NK-92 (cell line): ENCODE data around the gene TMC2.

Source experiments
- DNase-seq: peaks from one replicate; lab custom pipeline; 2025; ENCODE audit not compliant: unreplicated experiment; lab: John Stamatoyannopoulos, UW

The TMC2 gene

GRCh38 chr20:2564406-2564805 is 28.0 kb downstream of the TMC2 start:
- no peak for DNase-seq

DNA sequence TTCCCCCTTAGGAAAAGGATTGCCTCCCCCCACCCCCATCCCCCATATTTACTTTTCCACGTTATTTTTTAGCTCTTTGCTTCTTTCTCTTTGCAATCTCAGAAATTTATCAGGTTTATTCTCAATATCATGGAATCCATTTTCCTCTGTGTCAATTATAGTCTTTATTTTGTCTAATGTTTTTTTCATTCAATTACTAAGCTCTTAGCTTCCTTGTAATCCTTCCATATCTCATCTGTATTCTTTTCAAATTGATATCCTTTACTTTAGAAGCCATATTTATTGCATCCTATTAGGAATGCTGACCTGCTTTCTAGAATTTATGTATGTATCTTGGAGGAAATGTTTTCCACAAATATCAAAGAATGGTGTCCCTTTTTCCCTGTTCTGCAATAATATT is 39.3 kb downstream of the TMC2 start:
- no peak for DNase-seq

DNA sequence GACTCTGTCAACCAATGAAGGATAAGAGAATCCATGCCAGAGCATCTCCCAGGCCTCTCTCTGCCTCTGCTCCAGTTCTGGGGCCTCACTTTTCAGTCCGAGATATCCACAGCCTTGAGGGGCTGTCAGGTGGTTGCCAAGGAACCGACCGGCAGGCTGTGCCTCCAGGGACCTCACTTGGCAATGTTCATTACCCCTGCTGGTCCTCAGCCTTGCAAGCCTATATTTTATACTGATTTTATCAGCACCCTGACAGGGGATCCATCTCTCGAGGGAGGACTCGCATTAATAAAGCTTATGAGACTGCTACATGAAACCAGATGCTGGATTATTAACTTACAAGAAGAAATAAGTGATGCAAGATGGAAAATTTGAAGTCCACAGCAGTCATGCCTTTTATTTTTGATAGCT is 39.9 kb downstream of the TMC2 start:
- no peak for DNase-seq

DNA sequence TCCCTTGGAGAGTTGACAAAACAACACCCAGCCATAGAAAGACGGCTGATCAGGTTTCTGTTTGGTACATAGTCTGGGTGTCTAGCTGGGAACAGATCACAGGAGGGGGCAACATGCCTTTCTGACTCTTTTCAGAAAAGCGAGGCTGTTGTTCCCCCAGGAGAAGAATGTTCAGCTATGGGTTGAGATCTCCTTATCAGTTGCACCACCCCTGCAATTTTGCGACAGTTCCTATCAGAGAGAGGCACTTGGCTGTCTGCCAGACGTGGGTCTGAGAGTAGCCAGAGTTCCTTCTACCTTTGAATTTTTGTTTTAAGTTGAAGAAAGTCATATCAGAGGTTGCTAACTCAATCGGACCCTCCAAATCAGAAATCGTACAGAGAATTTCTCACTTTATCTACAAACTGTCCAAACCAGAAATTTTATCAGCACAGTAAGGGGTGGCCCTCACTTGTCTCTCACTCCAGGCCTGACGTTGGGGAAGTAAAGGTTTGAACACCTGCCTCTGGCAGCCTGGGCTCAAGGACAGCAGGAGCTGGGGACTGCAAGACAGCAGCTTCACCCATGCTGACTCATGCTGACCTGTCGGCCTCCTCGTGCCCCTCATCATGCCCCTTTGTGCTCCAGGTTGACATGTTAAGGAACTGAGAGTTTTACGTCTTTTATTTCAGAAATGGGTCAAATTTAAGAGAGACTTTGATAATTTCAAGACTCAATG is 42.3 kb downstream of the TMC2 start:
- no peak for DNase-seq

- no peak for DNase-seq
These were observed 49.4 kb downstream of the TMC2 start for GRCh38 chr20:2585811-2586210.

DNA sequence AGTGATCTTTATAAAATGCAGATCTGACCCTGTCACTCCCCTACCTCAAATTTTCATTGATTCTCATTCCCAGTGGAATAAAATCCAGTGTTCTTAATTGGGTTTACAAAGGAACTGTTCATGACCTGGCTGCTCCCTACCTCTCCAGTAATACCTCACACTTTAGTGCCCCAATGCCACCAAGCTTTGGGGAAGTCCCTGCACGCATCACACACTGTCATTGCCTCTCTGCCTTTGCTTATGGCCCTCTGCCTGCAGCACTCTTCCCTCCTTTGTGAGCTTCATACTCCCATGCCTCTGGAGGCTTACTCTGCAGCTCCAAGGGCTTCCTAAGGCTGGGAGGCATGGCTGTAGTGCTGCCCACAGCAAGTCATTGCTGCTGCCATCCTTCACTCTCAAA is 57.4 kb downstream of the TMC2 start:
- DNase-seq: no peak

DNA sequence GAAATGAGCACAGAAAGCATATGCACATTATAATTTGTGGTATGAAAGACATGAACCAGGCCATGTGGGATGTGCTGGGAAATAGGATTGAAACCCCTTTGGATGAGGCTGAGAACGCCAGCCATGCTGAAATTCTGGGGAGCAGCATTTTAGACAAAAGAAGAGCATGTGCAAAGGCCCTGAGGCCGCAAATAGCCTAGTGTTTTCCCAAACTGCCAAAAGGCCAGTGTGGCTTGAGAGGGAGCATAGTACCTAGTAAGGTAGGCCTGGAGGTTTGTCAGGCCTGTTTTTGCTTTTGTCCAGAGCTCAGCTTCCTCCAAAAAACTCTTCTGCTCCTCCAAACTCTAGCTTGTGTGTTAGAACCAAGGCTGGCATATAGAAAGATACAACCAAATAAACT is 58.7 kb downstream of the TMC2 start:
- no peak for DNase-seq

GRCh38 chr20:2596673-2597279 is 60.4 kb downstream of the TMC2 start:
- DNase-seq: no peak

DNA sequence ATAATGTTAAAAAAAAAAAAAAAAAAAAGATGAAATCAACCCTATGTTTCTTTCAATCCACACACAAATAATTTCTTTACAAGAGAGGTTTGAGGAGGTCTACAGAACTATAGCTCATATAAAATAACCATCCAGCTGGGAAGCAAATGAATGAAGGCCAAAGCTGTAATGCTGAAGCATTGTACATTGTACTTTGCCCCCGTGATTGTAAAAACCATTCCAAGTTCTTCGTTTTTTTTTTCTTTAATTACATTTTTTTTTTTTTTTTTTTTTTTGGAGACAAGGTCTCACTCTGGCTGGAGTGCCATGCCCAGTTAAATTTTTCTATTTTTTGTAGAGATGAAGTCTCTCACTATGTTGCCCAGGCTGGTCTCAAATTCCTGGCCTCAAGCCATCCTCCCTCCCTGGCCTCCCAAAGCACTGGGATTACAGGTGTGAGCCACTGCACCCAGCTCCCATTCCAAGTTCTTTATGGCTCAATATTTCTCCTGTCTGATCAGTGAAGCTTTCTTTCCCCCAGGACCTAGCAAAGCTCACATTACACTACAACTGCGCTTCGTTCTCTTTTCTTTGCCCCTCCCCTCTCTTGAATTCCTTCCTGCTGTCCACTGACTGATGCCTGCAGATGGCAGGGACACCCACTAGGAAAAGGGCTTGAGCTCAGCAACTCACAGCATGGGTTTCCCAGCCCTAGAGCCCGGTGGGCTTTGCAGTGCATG is 63.1 kb downstream of the TMC2 start:
- no peak for DNase-seq

- DNase-seq: no peak
These were observed 65.8 kb downstream of the TMC2 start for GRCh38 chr20:2602046-2602735.

DNA sequence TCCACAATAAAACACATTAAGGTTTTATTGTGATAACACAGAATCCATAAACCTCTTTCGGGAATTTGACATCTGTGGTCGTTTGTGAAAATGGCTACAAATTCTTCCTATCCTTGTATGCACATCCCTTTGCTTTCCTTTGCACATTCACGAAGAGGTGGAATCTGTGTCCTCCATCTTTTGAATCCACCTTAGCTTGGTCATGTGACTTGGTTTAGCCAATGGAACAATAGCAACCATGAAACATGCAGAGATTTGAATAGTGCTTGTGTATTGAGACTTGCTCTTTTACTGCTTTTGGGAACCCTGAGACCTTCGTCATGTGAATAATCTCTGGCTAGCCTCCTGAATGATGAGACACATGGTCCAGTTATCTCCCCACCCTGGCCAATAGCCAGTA is 66.4 kb downstream of the TMC2 start:
- DNase-seq: no peak

GRCh38 chr20:2603816-2604505 is 67.6 kb downstream of the TMC2 start:
- no peak for DNase-seq

DNA sequence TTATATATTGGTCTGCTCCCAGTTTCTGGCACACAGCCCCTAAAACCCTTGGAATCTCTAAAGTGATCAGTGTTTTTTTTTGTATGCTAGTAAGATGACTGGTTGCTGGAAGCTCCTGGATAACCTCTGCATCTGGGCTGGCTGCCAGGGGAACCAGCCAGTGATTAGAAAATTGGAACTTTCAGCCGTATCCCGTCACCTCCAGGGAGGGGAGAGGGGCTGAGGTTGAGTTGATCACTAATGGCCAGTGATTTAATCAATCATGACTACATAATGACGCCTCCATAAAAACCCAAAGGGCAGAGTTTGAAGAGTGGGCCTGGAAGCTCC is 68.1 kb downstream of the TMC2 start:
- no peak for DNase-seq

GRCh38 chr20:2606507-2607006 is 70.2 kb downstream of the TMC2 start:
- no peak for DNase-seq

GRCh38 chr20:2610326-2610725 is 74.0 kb downstream of the TMC2 start:
- no peak for DNase-seq

GRCh38 chr20:2610941-2611720 is 74.8 kb downstream of the TMC2 start:
- no peak for DNase-seq

DNA sequence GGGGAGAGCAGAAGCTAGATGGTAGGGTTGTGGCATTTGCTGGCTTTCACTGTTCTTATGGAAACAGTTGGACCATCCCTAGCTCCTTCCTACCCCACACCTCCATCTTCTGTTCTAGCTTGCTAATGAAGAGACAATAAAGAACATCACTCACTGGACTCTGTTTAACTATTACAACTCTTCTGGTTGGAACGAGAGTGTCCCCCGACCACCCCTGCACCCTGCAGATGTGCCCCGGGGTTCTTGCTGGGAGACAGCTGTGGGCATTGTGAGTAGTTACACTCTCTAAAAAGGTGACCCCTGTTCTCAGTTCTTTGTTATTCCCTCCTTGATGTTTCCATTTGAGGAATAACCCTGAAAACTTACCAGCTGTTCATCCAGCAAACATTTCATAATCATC is 75.7 kb downstream of the TMC2 start:
- no peak for DNase-seq

- DNase-seq: no peak
These were observed 80.3 kb downstream of the TMC2 start for GRCh38 chr20:2616634-2617033.

- DNase-seq: no peak
These were observed 80.8 kb downstream of the TMC2 start for GRCh38 chr20:2617099-2617714.

DNA sequence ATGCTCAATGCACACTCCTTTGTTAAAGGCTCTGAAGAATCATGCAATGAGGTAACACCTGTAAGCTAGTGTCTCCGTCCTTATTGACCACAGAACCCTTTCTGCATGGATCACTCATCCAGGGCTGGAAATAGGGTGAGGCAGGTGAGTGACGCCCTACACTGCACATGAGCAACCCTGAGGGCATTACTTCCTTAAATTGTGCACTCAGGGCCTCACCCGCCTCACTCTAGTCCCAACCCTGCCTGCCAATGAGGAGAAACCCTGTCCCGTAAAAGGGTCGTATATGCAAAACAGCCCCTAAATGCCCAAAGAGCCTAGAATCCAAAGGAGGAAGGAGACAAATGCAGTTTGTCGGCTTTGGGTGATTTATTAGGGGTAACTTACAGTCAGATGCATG is 82.4 kb downstream of the TMC2 start:
- no peak for DNase-seq
